GM19023 (cell line): ENCODE data around the gene NSMCE4A.
"Not testable (repeated sequence)": the region's sequence is repeated elsewhere in the genome, so short reads cannot be mapped to it uniquely, and the experiment has no call there.

Experiments used
- ATAC-seq: cut with Tn5 transposase; IDR thresholded peaks from one replicate; pipeline ENCODE4 v1.9.1; 2021; ENCODE audit warnings: mild to moderate bottlenecking, moderate library complexity; ENCODE audit not compliant: unreplicated experiment

Gene NSMCE4A

GRCh38 chr10:121988361-121989324, 13.6 kb upstream of the NSMCE4A start, which contains the start of gene TACC2:
Gene TACC2, plus strand, starts transcription at chr10:121989163. Its CDS starts 32,819 bp downstream, at chr10:122021982.
- no peak for ATAC-seq

DNA sequence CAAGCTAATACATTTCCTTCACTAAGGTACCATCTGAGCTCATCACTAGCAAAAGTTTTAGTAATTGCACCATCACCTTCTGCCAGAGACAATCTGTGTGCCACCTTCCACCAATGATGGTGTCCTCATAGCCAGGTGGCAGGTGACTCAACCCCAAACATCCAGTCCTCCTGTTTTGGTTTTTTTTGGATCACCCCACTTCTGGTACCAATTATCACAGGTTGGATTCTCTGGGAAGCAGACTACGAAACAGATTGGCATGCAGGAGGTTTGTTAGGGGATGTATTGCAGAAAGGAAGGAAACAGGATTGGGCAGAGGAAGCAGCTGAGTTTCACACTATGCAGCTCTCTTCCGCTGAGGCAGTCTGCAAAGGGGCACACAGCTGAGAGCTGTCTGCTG, 9.4 kb upstream of the NSMCE4A start:
- no peak for ATAC-seq

DNA sequence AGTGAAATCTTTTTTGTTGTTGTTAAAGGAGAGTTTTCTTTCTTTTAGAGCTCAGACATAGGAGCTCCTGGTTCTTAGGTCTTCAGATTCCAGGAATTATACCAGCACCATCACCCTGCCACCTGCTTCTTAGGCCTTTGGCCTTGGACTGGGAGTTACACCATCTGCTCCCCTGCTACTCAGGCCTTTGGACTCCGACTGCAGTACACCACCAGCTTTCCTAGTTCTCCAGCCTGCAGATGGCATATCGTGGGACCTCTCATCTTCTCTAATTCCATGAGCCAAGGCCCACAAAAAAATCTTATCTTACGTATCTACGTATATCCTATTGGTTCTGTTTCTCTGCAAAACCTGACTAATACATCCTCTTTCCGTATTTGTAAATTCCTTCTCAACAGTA, 8.8 kb upstream of the NSMCE4A start:
- no peak for ATAC-seq

GRCh38 chr10:121981346-121981745, 6.3 kb upstream of the NSMCE4A start:
- no peak for ATAC-seq

DNA sequence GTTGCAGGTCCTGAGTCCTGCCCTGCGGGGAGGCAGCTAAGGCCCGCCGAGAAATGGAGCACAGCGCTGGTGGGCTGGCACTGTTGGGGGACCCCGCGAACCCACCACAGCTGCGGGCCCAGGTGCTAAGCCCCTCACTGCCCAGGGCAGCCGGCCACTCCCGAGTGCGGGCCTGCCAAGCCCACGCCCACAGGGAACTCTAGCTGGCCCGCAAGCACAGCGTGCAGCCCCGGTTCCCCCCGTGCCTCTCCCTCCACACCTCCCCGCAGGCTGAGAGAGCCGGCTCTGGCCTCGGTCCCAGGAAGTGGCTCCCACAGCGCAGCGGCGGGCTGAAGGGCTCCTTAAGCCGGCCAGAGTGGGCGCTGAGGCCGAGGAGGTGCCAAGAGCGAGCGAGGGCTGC, 3.5 kb upstream of the NSMCE4A start:
- no peak for ATAC-seq

DNA sequence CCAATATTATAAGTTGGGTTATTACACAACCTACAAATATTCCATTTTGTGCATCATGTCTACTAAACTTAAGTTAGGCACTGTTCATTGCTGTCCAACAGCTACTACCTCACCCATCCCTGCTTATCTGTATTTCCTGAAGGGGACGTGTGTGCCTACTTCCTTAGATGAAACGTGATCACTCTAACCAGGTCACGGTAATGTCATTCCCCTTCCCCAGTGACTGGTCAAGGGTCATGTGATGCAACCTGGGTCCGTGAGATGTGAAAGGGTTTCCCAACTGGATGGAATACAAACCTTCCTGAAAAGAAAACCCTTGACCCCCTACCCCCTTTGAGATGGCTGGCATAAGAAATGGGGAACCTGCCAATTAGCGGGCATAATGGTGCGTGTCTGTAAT, 1.6 kb upstream of the NSMCE4A start:
- ATAC-seq = no peak

DNA sequence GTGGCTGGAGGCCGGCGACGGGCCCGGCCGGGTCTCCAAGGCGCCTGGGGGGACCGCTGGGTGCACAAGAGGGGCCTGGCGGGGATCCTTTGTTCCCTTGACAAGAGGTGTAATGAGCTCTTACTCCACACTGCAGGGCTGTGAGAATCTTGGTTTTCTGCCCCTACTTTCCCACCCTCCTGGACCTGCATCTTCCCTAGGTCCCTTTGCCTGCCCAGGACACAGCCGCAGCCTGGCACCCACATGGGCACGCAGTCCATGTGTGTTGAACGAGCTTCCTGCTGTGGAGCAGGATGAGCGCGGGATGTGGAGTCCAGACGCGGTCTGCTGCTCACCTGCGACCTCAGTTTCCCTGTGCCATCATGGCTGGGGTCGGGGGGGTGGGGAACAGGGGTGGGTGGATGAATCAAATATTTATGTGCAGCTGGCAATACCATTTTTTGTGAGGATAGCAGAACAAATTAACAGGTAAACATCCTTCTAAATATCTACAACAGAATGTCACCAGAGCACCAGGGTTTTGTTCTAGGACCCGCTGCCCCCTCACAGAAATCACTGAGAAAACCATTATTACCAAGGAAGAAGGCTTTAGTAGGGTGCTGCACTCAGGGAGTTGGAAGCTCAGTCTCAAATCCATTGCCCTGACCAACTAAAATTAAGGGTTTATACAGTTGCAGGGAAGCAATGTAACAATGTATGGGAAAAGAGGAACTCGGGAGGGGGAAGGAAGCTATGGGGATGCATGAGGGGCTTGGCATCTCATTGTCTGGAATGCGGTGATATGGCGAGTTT, 474 bp upstream of the NSMCE4A start:
- peak; percentile 5 for ATAC-seq

DNA sequence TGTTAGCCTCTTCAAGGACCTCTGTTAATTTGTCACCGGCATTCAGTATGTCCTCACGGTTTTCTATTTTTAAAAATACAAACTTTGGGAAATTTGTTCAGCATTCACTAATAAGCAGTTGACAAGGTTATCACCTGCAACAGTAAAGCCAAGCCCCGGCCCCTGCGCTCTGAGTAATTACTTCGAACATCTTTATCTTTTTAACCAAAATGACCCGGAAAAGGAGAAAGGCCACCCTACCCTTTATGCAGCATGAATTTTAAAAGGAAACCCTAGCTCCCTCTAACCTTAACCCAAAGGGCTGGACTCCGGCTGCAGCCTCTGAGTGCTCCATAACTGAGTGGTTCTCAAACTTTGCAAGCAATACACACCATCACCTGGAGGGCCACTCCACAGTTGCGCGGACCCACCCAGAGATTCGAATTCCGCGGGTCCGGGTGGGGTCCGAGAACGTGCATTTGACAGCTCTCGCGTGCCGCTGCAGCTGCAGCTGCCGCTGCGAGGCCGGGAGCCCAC, 940 bp downstream of the NSMCE4A start:
- ATAC-seq = no peak

GRCh38 chr10:121969086-121969485, 5.9 kb downstream of the NSMCE4A start:
- not testable (repeated sequence) for ATAC-seq

GRCh38 chr10:121965996-121966395, 9.0 kb downstream of the NSMCE4A start:
- ATAC-seq = no peak

DNA sequence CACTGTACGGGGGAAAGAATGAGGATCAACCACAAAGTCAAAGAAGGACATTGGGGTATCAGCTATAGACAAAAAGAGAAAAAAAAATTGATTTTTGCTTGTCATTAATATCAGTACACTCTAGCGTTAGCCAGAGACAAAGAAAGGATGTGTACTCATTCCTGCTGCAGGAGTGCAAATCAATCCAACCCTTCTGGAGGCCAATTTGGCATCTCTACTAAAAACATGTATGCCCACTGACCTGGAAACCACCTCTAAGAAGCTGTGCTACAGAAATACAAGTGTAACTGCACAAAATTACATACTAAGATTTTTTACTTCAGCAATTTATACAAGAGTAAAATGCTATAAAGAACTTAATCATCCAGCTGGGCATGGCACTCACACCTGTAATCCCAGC, 13.6 kb downstream of the NSMCE4A start:
- ATAC-seq = no peak

- no peak for ATAC-seq
Observed at GRCh38 chr10:121959671-121960070, 15.3 kb downstream of the NSMCE4A start.

DNA sequence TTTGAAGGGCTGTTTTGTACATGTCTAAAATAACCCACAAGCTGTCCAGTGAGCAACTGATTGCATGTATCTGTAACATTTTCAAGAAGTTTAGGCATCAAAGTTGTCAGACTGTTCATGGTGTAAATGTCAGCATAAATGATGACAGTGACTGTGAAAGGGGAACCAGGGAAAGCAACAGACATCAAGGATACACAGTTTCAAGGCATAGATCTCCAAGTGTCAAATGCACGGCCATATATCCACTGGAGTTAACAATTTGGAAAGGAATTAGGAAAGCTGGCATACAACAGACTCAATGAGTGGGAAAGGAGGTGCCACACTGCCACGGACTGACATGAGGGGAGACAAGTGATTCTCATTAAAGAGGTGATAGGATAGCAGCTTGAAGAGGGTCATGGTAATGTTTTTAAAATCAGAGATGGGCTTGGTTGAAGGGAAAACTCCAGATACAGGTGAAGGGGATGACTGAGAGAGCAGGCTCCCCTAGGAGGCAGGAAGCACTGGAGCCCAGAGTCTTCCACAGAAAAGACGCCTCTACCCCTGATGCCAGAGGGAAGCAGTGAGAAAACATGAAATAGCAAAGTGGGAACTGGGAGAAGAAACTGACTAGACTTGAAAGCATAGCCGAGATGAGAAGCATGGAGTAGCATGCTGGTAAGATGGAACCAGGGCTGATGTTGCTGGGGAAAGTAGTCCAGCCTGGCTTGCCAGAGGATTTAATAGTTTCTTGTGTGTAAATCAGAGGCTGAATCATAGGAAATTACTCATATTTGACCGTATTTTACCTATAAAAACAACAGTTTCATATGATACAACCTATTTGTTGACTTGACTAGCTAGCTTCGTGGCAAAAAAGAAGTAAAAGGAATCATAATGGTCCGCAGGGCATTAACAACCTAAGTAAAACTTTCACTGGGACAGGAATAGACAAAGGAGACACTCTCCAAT, 18.6 kb downstream of the NSMCE4A start:
- no peak for ATAC-seq

GRCh38 chr10:121952226-121952625, 22.8 kb downstream of the NSMCE4A start:
- no peak for ATAC-seq

- ATAC-seq = no peak
Observed at GRCh38 chr10:121949451-121949850, 25.6 kb downstream of the NSMCE4A start.

GRCh38 chr10:121949049-121949448, 26.0 kb downstream of the NSMCE4A start:
- ATAC-seq = no peak

DNA sequence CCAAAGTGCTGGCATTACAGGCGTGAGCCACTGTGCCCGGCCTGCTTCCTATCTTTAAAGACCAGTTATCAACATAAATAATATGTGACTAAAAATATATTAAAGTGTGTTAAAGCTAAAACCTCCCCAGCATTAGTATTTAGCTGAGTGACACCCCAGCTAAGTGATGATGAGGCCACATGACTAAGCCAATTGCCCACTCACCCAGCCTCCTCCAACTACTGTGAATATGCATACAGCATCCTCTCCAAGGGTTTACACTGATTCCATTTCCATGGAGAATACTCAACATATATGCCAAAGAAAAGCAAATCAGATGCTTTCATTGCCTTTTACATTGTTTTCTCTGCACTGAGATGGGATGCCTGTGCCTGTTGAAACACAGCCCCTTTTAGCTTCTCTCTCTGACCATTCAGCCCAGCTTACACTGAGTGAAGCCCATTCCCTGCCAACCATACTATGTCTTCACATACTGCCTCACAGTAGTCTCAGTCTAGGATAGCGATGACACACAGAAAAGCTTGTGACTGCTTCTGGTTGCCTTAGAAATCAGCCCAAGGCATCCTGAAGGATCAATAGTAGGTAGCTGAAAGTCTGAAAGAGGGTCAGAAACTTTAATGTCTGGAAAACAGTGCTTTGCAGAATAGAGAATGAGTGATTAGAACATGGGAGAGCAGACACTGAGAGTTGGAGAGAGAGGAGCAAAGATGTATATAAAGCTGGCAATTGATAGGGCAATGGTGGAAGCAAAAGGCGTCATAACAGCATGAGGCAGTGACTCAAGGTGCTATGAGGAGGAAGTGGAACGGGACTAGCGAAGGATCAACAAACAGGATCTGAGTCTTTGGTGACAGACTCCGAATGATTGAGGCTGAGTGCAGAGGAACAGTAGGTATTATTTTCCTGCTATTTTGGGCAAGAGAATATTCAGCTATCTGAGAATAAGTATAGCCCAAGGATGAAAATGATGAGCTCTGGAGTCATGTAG, 27.4 kb downstream of the NSMCE4A start:
- ATAC-seq = no peak

- no peak for ATAC-seq
Observed at GRCh38 chr10:121942749-121943416, 32.1 kb downstream of the NSMCE4A start.

GRCh38 chr10:121941532-121941931, 33.5 kb downstream of the NSMCE4A start:
- ATAC-seq = no peak
